Measurements from ENCODE around the gene KPNA6. TPM values are rescaled to one million over a fixed set of nuclear protein-coding genes. Genes with fewer than 3 reads are reported as not detected.

The KPNA6 gene
- polyA plus RNA-seq, 1 donor (not counting 4 experiments of a cell fraction or from before 2014, with no cell fraction given) = 42.6 TPM

DNA sequence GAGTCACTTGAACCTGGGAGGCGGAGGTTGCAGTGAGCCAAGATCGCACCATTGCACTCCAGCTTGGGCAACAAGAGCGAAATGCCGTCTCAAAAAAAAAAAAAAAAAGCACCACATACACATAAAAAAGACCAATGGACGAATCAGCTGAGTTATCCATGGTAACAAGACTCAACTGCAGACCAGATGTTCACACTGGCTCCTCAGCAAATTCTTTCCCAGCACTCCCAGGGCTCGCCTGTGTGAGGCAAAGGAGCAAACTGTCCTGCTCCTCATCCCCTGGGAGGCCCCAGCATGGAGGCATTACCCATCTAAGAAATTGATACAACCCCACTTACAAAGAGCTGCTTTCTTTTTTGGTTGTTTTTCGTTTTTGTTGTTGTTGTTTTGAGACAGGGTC is 111.2 kb downstream of the KPNA6 start:
- peaks cover 39% of the 10 kb centered on the region for H3K4me1 ChIP-seq (ENCODE audit: control insufficient read depth, extremely low read depth, insufficient read depth, low read length)
- H3K27me3 ChIP-seq (ENCODE audit: control insufficient read depth, extremely low read depth, insufficient read depth, low read length) = no peaks in the 10 kb centered on the region
- H3K27ac ChIP-seq (ENCODE audit: control insufficient read depth, insufficient read depth, low read length) = no peak overlapping the region
- no peak overlapping the region for H3K9ac ChIP-seq (ENCODE audit: control insufficient read depth, extremely low read depth, insufficient read depth, low read length)
- TF ChIP-seq EZH2 (IDR thresholded peaks at IDR 0.05; ENCODE audit: low read length) = no peak
- TF ChIP-seq, protein P1, sequence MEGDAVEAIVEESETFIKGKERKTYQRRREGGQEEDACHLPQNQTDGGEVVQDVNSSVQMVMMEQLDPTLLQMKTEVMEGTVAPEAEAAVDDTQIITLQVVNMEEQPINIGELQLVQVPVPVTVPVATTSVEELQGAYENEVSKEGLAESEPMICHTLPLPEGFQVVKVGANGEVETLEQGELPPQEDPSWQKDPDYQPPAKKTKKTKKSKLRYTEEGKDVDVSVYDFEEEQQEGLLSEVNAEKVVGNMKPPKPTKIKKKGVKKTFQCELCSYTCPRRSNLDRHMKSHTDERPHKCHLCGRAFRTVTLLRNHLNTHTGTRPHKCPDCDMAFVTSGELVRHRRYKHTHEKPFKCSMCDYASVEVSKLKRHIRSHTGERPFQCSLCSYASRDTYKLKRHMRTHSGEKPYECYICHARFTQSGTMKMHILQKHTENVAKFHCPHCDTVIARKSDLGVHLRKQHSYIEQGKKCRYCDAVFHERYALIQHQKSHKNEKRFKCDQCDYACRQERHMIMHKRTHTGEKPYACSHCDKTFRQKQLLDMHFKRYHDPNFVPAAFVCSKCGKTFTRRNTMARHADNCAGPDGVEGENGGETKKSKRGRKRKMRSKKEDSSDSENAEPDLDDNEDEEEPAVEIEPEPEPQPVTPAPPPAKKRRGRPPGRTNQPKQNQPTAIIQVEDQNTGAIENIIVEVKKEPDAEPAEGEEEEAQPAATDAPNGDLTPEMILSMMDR (optimal IDR thresholded peaks at IDR 0.05 in 1 of 3, IDR thresholded peaks at IDR 0.05 in 1 of 3, conservative IDR thresholded peaks at IDR 0.05 in 1 of 3; ENCODE audit: extremely low read depth in 1 of 3, insufficient read depth in 2 of 3, low read length in 3 of 3) = no peak
- no peaks in the 10 kb centered on the region for H3K9me3 ChIP-seq (ENCODE audit: control insufficient read depth, low read depth, low read length)
- no peak overlapping the region for H2AFZ ChIP-seq (ENCODE audit: control insufficient read depth, low read length)
- H3K79me2 ChIP-seq (ENCODE audit: control insufficient read depth, insufficient read depth, low read length) = peaks cover 30% of the 10 kb centered on the region
- FAIRE-seq (no peak), DNase-seq (ENCODE audit: low read depth, low spot score) (no peak)
- no peaks in the 10 kb centered on the region for H3K9me1 ChIP-seq (ENCODE audit: control insufficient read depth, extremely low read depth, insufficient read depth, low read length)
- dilution Hi-C loops (cut with MboI; ENCODE audit: extremely low pct_ligation_motif_present, low sequenced_read_pairs) = no loop called here
- H3K36me3 ChIP-seq (ENCODE audit: control insufficient read depth in 2 of 2, extremely low read depth in 1 of 2, insufficient read depth in 2 of 2, low read length in 2 of 2) = peaks cover 15 to 40% of the 10 kb centered on the region in 2 experiments
- no peak overlapping the region for H3K4me2 ChIP-seq (ENCODE audit: control insufficient read depth, extremely low read depth, insufficient read depth, low read depth, low read length)
- no peaks in the 10 kb centered on the region for H4K20me1 ChIP-seq (ENCODE audit: control insufficient read depth, extremely low read depth, insufficient read depth, low read length)
- no peak overlapping the region for H3K4me3 ChIP-seq (ENCODE audit: control insufficient read depth in 2 of 3, extremely low read depth in 1 of 3, insufficient read depth in 2 of 3, low read depth in 1 of 3, low read length in 3 of 3)

DNA sequence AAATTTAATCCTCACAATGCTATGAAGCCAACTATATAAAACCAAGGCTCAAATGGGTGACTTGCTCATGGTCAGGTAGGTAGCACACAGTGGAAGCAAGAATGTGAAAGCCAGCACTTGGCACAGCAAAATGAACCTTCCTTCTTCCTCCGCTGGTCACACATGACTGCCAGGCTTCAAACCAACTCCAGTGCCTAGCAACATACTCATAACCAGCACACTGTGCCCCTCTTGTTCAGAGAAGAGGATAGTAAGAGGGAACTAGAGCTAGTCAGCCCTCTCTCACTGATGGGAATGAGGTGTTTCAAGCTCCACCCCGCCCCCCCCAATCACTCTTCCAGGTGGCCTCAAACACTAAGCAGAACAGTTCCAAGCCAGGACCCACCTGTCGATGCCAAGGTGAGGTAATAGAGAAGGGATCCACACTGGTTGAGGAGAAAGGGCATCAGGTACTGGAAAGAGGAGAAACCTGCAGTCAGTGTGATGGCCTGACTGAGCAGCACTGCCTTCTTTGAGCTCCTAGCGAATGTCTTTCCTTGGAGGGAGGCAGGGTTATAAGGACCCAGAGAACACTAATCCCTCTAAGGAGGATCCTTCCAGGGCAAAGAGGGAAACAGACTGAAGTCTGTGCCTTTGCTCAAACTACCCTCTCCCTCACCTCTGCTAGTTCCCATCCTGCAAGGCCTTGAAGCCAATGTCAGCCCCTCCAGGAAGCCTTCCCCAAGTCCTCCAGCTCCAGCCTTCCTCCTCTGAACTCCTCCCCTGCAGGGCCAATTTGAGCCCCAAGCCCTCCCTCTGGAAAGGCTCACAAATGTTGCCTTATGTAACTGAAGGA is 113.1 kb downstream of the KPNA6 start:
- peak overlapping the region; percentile 100 for H3K9ac ChIP-seq (ENCODE audit: control insufficient read depth, extremely low read depth, insufficient read depth, low read length)
- H3K9me3 ChIP-seq (ENCODE audit: control insufficient read depth, low read depth, low read length) = no peaks in the 10 kb centered on the region
- dilution Hi-C loops (cut with MboI; ENCODE audit: extremely low pct_ligation_motif_present, low sequenced_read_pairs) = no loop called here
- DNase-seq (ENCODE audit: low read depth, low spot score) (no peak), FAIRE-seq (no peak)
- H3K27me3 ChIP-seq (ENCODE audit: control insufficient read depth, extremely low read depth, insufficient read depth, low read length) = no peaks in the 10 kb centered on the region
- no peaks in the 10 kb centered on the region for H3K9me1 ChIP-seq (ENCODE audit: control insufficient read depth, extremely low read depth, insufficient read depth, low read length)
- no peaks in the 10 kb centered on the region for H4K20me1 ChIP-seq (ENCODE audit: control insufficient read depth, extremely low read depth, insufficient read depth, low read length)
- H3K4me1 ChIP-seq (ENCODE audit: control insufficient read depth, extremely low read depth, insufficient read depth, low read length) = peaks cover 33% of the 10 kb centered on the region
- H2AFZ ChIP-seq (ENCODE audit: control insufficient read depth, low read length) = no peak overlapping the region
- peak overlapping the region; percentile 82 to 96 (median 89) for H3K4me3 ChIP-seq (ENCODE audit: control insufficient read depth in 2 of 3, extremely low read depth in 1 of 3, insufficient read depth in 2 of 3, low read depth in 1 of 3, low read length in 3 of 3)
- H3K27ac ChIP-seq (ENCODE audit: control insufficient read depth, insufficient read depth, low read length) = peak overlapping the region; percentile 98
- H3K79me2 ChIP-seq (ENCODE audit: control insufficient read depth, insufficient read depth, low read length) = peaks cover 33% of the 10 kb centered on the region
- H3K36me3 ChIP-seq (ENCODE audit: control insufficient read depth in 2 of 2, extremely low read depth in 1 of 2, insufficient read depth in 2 of 2, low read length in 2 of 2) = peaks cover 10 to 27% of the 10 kb centered on the region in 2 experiments
- TF ChIP-seq, protein P1 (optimal IDR thresholded peaks at IDR 0.05 in 1 of 3, IDR thresholded peaks at IDR 0.05 in 1 of 3, conservative IDR thresholded peaks at IDR 0.05 in 1 of 3; ENCODE audit: extremely low read depth in 1 of 3, insufficient read depth in 2 of 3, low read length in 3 of 3) = no peak
- TF ChIP-seq EZH2 (IDR thresholded peaks at IDR 0.05; ENCODE audit: low read length) = no peak
- peak overlapping the region; percentile 80 for H3K4me2 ChIP-seq (ENCODE audit: control insufficient read depth, extremely low read depth, insufficient read depth, low read depth, low read length)
